GM19397 (cell line): Measurements from ENCODE around the gene LDHB.
"Not testable (repeated sequence)": the region's sequence is repeated elsewhere in the genome, so short reads cannot be mapped to it uniquely, and the experiment has no call there.

Source experiments
- ATAC-seq: cut with Tn5 transposase; IDR thresholded peaks from one replicate; pipeline ENCODE4 v1.9.1; 2021; ENCODE audit warnings: mild to moderate bottlenecking, moderate library complexity; ENCODE audit not compliant: unreplicated experiment

The LDHB gene

GRCh38 chr12:21662122-21662792 lies 4.6 kb upstream of the LDHB start:
- ATAC-seq, result no peak

GRCh38 chr12:21661396-21662093 lies 3.9 kb upstream of the LDHB start:
- ATAC-seq, result not testable (repeated sequence)

- no peak for ATAC-seq
Measured at GRCh38 chr12:21659383-21659782, 1.7 kb upstream of the LDHB start.

GRCh38 chr12:21656905-21657325 lies 727 bp downstream of the LDHB start:
- peak; percentile 30 for ATAC-seq

GRCh38 chr12:21655591-21655990 lies 2.1 kb downstream of the LDHB start:
- ATAC-seq, result no peak

GRCh38 chr12:21651821-21652220 lies 5.8 kb downstream of the LDHB start:
- no peak for ATAC-seq

- ATAC-seq, result no peak
Measured at GRCh38 chr12:21650997-21651396, 6.6 kb downstream of the LDHB start.

- ATAC-seq, result no peak
Measured at GRCh38 chr12:21649034-21649433, 8.6 kb downstream of the LDHB start.

GRCh38 chr12:21648378-21648777 lies 9.3 kb downstream of the LDHB start:
- ATAC-seq, result no peak

- no peak for ATAC-seq
Measured at GRCh38 chr12:21647179-21647578, 10.5 kb downstream of the LDHB start.

GRCh38 chr12:21645041-21645500 lies 12.6 kb downstream of the LDHB start:
- ATAC-seq, result not testable (repeated sequence)

- no peak for ATAC-seq
Measured at GRCh38 chr12:21644516-21644915, 13.1 kb downstream of the LDHB start.

GRCh38 chr12:21643758-21644157 lies 13.9 kb downstream of the LDHB start:
- no peak for ATAC-seq

- ATAC-seq, result no peak
Measured at GRCh38 chr12:21642707-21643389, 14.8 kb downstream of the LDHB start.

- no peak for ATAC-seq
Measured at GRCh38 chr12:21638054-21638891, 19.4 kb downstream of the LDHB start.

- ATAC-seq, result no peak
Measured at GRCh38 chr12:21634245-21634644, 23.4 kb downstream of the LDHB start.

GRCh38 chr12:21631367-21631766 lies 26.3 kb downstream of the LDHB start:
- no peak for ATAC-seq

GRCh38 chr12:21627924-21628323 lies 29.7 kb downstream of the LDHB start:
- ATAC-seq, result no peak

- ATAC-seq, result no peak
Measured at GRCh38 chr12:21618566-21618965, 39.1 kb downstream of the LDHB start.

GRCh38 chr12:21617030-21617429 lies 40.6 kb downstream of the LDHB start:
- ATAC-seq, result no peak

GRCh38 chr12:21615431-21615830 lies 42.2 kb downstream of the LDHB start:
- ATAC-seq, result no peak
